COLO668 (cell line): Measurements from ENCODE around the gene LRBA.

Source experiments
- DNase-seq: peaks from one replicate; lab custom pipeline; 2025; ENCODE audit not compliant: unreplicated experiment; lab: John Stamatoyannopoulos, UW

LRBA gene

GRCh38 chr4:150255610-150256224 lies 759.4 kb downstream of the LRBA start:
- no peak for DNase-seq

- DNase-seq = no peak
Measured at GRCh38 chr4:150253965-150254630, 761.0 kb downstream of the LRBA start.

GRCh38 chr4:150253416-150253815 lies 761.7 kb downstream of the LRBA start:
- DNase-seq = no peak

DNA sequence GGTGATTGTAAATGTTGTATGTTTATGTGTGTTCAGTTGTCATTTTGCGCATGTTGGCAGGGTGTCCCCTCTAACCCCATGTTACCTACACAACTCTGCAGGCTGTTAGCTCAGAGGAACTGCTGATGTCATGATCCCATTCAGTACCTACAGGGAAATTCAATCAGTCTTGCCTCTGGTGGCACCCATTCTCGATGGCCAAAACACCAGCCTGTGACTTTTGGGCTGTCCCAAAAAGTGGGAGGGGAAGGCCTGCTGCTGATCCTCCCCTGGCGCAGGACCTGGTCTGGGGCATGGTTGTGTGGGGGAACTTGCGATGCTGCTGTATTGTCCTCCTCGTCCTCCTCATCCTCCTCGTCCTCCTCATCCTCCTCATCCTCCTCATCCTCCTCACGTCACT lies 762.3 kb downstream of the LRBA start:
- DNase-seq = no peak

- no peak for DNase-seq
Measured at GRCh38 chr4:150252306-150252705, 762.8 kb downstream of the LRBA start.

DNA sequence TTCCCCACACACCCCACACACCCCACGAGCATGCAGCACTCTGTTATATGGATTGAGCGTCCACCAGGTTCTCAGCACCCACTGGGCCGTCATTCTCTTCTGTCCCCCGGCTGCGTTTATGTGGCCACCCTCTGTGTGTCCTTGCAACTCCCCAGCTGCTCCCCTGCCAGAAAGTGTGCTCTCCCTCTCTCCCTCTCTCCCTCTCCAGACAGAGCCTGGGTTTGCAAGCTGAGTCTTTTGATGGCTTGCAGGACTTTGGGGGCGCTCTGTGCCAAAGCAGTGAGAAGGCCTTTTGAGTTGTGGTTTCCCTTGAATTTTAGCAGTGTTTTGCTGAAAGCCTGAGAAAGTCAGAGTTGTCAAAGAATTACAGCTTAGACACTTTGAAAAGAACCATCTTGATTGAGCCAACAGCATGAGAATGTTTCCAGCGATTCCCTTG lies 763.3 kb downstream of the LRBA start:
- DNase-seq = no peak

GRCh38 chr4:150250998-150251651 lies 764.0 kb downstream of the LRBA start:
- DNase-seq = no peak

- no peak for DNase-seq
Measured at GRCh38 chr4:150250293-150250997, 764.6 kb downstream of the LRBA start.

DNA sequence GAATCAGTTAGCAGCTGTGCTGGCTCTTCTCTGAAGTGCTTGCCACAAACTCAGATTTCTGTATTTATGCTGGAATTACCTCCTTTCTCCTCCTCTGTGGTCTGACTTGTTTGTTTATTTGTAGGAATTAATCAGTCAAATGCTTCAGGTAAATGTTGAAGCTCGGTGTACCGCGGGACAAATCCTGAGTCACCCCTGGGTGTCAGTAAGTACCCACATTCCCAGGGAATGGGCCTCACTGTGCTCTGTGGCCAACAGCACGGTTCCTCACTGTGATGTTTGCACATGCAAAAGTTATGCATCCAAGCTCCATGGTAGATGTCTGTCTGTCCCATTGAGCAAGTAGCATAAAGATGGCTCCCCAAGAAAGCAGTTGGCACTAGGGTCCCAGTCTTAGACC lies 766.9 kb downstream of the LRBA start:
- DNase-seq = no peak

GRCh38 chr4:150247184-150247583 lies 767.9 kb downstream of the LRBA start:
- DNase-seq = no peak

DNA sequence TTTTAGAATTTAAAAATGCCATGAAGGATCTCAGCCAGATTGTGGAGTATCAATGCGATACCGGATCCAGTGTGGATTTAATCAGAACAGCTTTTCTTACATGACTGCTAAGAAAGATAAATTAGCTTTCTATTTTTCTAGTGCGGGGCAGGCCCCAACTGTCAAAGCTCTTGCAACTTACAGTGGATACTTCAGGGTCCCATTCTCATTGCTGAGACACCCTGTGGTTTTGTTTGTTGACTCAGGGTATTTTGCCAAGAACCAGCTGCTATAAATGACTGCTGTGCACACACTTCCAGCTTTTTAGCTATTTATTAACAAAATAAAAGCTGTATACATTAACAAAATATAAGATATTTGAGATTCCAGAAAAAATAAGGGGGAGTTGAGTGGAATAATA lies 770.5 kb downstream of the LRBA start:
- peak; percentile 15 for DNase-seq

DNA sequence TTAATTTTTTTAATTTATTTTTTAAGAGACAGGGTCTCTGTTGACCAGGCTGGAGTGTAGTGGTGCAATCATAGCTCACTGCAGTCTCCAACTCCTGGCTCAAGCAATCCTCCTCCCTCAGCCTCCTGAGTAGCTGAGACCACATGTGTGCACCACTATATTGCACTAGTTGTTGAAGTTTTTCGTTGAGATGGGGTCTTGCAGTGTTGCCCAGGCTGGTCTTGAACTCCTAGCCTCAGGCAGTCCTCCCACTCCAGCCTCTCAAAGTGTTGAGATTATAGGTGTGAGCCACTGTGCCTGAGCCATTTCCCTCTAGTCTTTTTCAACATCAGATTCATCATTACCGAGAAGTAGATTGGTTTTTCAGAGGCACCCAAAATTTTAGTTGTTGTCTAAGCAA lies 771.2 kb downstream of the LRBA start:
- no peak for DNase-seq

- peak; percentile 25 for DNase-seq
Measured at GRCh38 chr4:150242820-150243458, 772.1 kb downstream of the LRBA start.

- DNase-seq = no peak
Measured at GRCh38 chr4:150240011-150240410, 775.1 kb downstream of the LRBA start.

- no peak for DNase-seq
Measured at GRCh38 chr4:150238591-150238990, 776.5 kb downstream of the LRBA start.

GRCh38 chr4:150237110-150237872 lies 777.8 kb downstream of the LRBA start:
- no peak for DNase-seq

GRCh38 chr4:150236626-150237025 lies 778.5 kb downstream of the LRBA start:
- DNase-seq = no peak

DNA sequence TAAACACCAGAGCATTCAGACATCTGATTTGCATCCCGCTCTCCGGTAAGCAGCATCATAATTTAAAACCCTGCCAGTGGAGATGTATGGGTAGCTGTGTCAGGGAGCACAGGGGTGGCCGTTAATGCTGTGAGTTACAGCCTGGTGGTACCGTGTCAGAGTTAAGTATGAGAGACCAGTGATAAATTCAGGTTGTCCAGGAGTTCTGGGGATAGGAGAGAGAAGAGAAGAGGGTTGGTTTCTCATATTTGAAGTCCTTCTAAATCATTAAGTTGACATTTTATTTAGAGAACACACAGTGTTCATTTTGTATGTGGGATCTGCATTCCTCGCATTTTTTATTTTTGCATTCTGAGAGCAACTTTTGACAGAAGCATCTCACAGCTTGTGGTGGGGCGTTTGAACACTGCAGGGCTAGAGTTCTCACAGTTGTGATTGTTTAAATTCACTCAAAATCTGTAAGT lies 779.2 kb downstream of the LRBA start:
- no peak for DNase-seq

GRCh38 chr4:150235317-150235716 lies 779.8 kb downstream of the LRBA start:
- DNase-seq = no peak

GRCh38 chr4:150234246-150234645 lies 780.8 kb downstream of the LRBA start:
- no peak for DNase-seq
